Measurements from ENCODE around the gene ZFYVE1. TPM values are rescaled to one million over a fixed set of nuclear protein-coding genes. Genes with fewer than 3 reads are reported as not detected.

Gene ZFYVE1
- 10 to 100 TPM; 13.6 to 18.3 (median 15.6) TPM for total RNA-seq (2021; fragmentation: NEBNext Ultra II Directional; extraction: Animal tissue kit (Norgen Biotek cat#: 25700))
- long read RNA-seq, full-length matches to known transcripts = 10 of 14 reads
- long read RNA-seq, partial matches to known transcripts = 1 of 14 reads
- long read RNA-seq, other reads (novel, unspliced or antisense) = 3 of 14 reads

- peak within 1 kb of the TSS; percentile 99 for H3K4me3 Mint-ChIP-seq
- peak within 1 kb of the TSS; percentile 84 for H3K27ac Mint-ChIP-seq
- DNase-seq = peak; percentile 98
These were observed at the start of gene ZFYVE1 for GRCh38 chr14:73026845-73027542. Gene ZFYVE1, minus strand, starts transcription at chr14:73027106. Its CDS starts 2,598 bp downstream, at chr14:73024508.

DNA sequence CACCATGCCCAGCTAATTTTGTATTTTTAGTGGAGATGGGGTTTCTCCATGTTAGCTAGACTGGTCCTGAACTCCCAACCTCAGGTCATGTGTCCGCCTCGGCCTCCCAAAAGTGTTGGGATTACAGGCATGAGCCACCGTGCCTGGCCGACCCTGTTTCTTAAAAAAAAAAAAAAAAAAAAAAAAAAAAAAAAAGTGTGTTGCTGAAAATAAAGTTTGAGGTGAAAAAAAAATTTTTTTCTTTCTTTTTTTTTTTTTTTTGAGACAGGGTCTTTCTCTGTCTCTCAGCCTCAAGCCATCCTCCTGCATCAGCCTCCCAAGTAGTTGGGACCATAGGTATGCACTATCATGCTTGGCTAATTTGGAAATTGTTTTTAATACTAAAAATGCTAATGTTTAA, 42.7 kb upstream of the ZFYVE1 start:
- TF ChIP-seq CTCF (IDR thresholded peaks at IDR 0.05) = no peak

More at GRCh38 chr14:73026845-73027542, at the start of gene ZFYVE1:
- H3K4me1 Mint-ChIP-seq (ENCODE audit: low read depth) = peaks cover 41% of the 10 kb centered on the region
- no peak for TF ChIP-seq CTCF (IDR thresholded peaks at IDR 0.05)
- peaks cover 2% of the 10 kb centered on the region for H3K27me3 Mint-ChIP-seq (ENCODE audit: insufficient read depth)
- H3K9me3 Mint-ChIP-seq = no peaks in the 10 kb centered on the region
- peaks cover 22% of the 10 kb centered on the region for H3K36me3 Mint-ChIP-seq (ENCODE audit: low read depth)

GRCh38 chr14:73058922-73059673, 32.2 kb upstream of the ZFYVE1 start:
- TF ChIP-seq CTCF (IDR thresholded peaks at IDR 0.05) = no peak
- no peak overlapping the region for H3K4me3 Mint-ChIP-seq
- no peaks in the 10 kb centered on the region for H3K9me3 Mint-ChIP-seq
- H3K4me1 Mint-ChIP-seq (ENCODE audit: low read depth) = peaks cover 27% of the 10 kb centered on the region
- peak; percentile 41 for DNase-seq
- H3K27me3 Mint-ChIP-seq (ENCODE audit: insufficient read depth) = peaks cover 4% of the 10 kb centered on the region; the same call in 1 of the 2 replicates
- H3K36me3 Mint-ChIP-seq (ENCODE audit: low read depth) = 0 out of 2 replicates have a peak, but pooled peaks cover 4% of the 10 kb centered on the region
- H3K27ac Mint-ChIP-seq = no peak overlapping the region

More for the DNA sequence above, 42.7 kb upstream of the ZFYVE1 start:
- Mint-ChIP-seq H3K27ac (no peak overlapping the region), H3K4me3 (no peak overlapping the region), H3K9me3 (no peaks in the 10 kb centered on the region), H3K36me3 (ENCODE audit: low read depth) (peaks cover 9% of the 10 kb centered on the region; the same call in 1 of the 2 replicates), H3K27me3 (ENCODE audit: insufficient read depth) (peaks cover 2% of the 10 kb centered on the region; the same call in 1 of the 2 replicates), H3K4me1 (ENCODE audit: low read depth) (no peaks in the 10 kb centered on the region)
- DNase-seq = no peak

GRCh38 chr14:73058224-73058921, 31.5 kb upstream of the ZFYVE1 start, which contains the start of gene RBM25:
Gene RBM25, plus strand, starts transcription at chr14:73058534. Its CDS starts 13,108 bp downstream, at chr14:73071642.
- TF ChIP-seq CTCF (IDR thresholded peaks at IDR 0.05) = peak; percentile 31; the same call in 1 of the 2 replicates
- no peak within 1 kb of the TSS for H3K27ac Mint-ChIP-seq
- H3K9me3 Mint-ChIP-seq = no peaks in the 10 kb centered on the region
- peaks cover 4% of the 10 kb centered on the region; the same call in 1 of the 2 replicates for H3K27me3 Mint-ChIP-seq (ENCODE audit: insufficient read depth)
- peaks cover 19% of the 10 kb centered on the region for H3K4me1 Mint-ChIP-seq (ENCODE audit: low read depth)
- 0 out of 2 replicates have a peak, but pooled peaks cover 4% of the 10 kb centered on the region for H3K36me3 Mint-ChIP-seq (ENCODE audit: low read depth)
- H3K4me3 Mint-ChIP-seq = no peak within 1 kb of the TSS
- peak; percentile 99 for DNase-seq

DNA sequence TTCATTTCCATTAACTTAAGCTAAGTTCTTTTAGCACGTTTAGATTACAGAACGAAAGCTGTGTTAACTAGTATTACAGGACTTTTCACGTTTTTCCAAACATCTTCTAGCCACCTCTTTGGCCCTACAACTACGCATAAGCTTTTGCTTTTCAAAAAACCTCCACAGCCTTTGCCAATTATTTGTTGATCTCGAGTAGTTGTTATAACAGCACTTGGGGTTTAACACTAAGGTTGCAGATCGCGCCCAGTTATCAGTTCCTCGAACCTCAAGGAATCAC, 31.0 kb upstream of the ZFYVE1 start:
- H3K27ac Mint-ChIP-seq = no peak overlapping the region
- DNase-seq = no peak
- TF ChIP-seq CTCF (IDR thresholded peaks at IDR 0.05) = no peak

More for the DNA sequence above, 31.0 kb upstream of the ZFYVE1 start:
- no peak overlapping the region for H3K4me3 Mint-ChIP-seq
- no peaks in the 10 kb centered on the region for H3K9me3 Mint-ChIP-seq
- peaks cover 4% of the 10 kb centered on the region; the same call in 1 of the 2 replicates for H3K27me3 Mint-ChIP-seq (ENCODE audit: insufficient read depth)
- H3K4me1 Mint-ChIP-seq (ENCODE audit: low read depth) = peaks cover 19% of the 10 kb centered on the region
- 0 out of 2 replicates have a peak, but pooled peaks cover 4% of the 10 kb centered on the region for H3K36me3 Mint-ChIP-seq (ENCODE audit: low read depth)

All from HFFc6 (cell line).